Erythroblast (primary cell): Measurements from ENCODE around the gene LGALSL.

Source experiments
- GATA1 ChIP-seq: IDR thresholded peaks from 2 replicates; pipeline ENCODE4 v1.6.1; 2011; ENCODE audit warnings: low read depth, mild to moderate bottlenecking, control low read depth, low read length, moderate library complexity
- POLR2A ChIP-seq: IDR thresholded peaks from 2 replicates; pipeline ENCODE4 v1.6.1; 2011; ENCODE audit warnings: mild to moderate bottlenecking, low read length

GRCh38 chr2:64491426-64491825, 37.5 kb downstream of the LGALSL start:
- TF ChIP-seq GATA1 (no peak), POLR2A (no peak)
